ENCODE data around the gene DGUOK.
"Not testable (repeated sequence)": the region's sequence is repeated elsewhere in the genome, so short reads cannot be mapped to it uniquely, and the experiment has no call there.

DGUOK gene

DNA sequence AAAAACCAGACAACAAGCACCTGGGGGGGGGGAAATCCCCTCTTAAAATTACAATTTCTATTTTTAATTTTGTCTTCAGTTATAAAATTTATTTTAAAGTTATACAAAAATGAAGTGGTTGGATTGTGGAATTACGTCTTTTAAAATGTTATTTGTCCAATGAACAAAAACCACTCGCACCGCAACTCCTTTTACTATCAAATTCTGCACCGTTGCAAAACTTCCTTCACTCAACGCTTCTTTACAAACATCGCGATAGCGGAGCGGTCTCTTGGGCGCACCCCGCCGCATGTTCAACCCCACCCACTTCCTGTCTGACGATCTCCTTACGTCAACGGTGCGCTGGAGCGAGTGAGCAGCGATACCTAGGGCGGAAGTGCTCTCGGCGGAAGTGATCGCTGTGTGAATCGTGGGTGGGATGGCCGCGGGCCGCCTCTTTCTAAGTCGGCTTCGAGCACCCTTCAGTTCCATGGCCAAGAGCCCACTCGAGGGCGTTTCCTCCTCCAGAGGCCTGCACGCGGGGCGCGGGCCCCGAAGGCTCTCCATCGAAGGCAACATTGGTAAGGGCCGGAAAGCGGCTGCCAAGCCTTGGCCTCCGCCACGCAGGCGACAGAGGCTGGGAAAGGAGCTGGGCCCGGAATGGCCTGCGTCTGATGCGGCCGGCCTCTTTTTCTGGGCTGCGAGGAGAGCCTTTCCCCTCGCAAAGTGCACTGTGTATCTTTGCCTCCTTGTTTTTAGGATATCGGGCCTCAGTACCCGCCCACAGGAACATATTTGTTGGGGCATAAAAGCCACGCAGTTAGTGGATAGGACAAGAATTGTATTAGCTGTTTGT, at the start of gene DGUOK:
Gene DGUOK (plus strand): TSS at position 388 of the 835 bp plus-strand sequence. CDS start 31 bp downstream, at position 419.
- peak; percentile 97 for DNase-seq

- peak; percentile 7 for DNase-seq
Observed at GRCh38 chr2:73877071-73877802, 49.4 kb upstream of the DGUOK start.

DNA sequence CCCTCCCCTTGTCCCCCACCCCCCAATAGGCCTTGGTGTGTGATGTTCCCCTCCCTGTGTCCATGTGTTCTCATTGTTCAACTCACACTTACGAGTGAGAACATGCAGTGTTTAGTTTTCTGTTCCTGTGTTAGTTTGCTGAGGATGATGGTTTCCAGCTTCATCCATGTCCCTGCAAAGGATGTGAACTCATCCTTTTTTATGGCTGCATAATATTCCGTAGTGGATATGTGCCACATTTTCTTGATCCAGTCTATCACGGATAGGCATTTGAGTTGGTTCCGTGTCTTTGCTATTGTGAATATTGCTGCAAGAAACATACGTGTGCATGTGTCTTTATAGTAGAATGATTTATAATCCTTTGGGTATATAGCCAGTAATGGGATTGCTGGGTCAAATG, 48.7 kb upstream of the DGUOK start:
- DNase-seq, result not testable (repeated sequence)

DNA sequence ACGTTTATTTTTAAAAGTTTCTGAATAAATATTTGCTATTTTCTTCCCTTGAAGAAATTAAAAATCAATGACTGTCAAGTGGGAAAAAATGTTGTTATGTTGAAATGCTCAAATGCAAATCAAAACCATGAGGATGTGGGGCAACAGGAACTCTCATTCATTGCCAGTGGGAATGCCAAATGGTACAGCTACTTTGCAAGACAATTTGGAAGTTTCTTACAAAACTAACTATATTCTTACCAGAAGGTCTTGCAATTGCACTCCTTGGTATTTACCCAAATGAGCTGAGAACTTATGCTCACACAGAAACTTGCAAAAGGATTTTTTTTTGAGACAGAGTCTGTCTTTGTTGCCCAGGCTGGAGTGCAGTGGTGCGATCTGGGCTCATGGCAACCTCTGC, 41.3 kb upstream of the DGUOK start:
- no peak for DNase-seq

DNA sequence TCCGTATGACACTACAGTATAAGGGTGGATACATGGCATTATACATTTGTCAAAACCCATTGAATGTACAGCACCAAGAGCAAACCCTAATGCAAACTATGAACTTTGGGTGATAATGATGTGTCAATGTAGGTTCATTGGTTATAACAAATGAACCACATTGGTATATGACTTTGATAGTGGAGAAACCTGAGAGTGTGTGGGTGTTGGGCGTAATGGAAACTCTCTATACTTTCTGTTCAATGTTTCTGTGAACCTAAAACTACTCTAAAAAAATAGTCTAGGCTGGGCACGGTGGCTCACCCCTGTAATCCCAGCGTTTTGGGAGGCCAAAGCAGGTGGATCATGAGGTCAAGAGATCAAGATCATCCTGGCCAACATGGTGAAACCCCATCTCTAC, 40.3 kb upstream of the DGUOK start:
- no peak for DNase-seq

GRCh38 chr2:73887596-73888353, 38.9 kb upstream of the DGUOK start:
- not testable (repeated sequence) for DNase-seq

DNA sequence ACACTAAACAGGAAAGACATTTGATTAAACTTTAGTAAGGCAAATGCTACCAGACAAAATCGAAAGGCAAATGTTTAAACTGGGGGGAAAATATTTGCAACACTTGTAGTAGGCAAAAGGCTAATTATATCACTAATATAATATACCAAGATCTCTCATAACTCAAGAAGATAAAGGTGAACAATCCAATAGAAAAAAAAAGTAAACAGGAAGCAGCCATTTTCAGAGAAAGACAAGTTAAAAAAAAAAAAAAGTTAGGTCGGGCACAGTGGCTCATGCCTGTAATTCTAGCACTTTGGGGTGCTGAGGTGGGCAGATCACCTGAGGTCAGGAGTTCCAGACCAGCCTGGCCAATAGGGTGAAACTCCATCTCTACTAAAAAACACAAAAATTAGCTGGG, 38.3 kb upstream of the DGUOK start:
- DNase-seq, result no peak

- DNase-seq, result no peak
Observed at GRCh38 chr2:73889206-73889605, 37.5 kb upstream of the DGUOK start.

GRCh38 chr2:73890301-73891092, 36.2 kb upstream of the DGUOK start:
- no peak for DNase-seq

- DNase-seq, result no peak
Observed at GRCh38 chr2:73891276-73891901, 35.3 kb upstream of the DGUOK start.

DNA sequence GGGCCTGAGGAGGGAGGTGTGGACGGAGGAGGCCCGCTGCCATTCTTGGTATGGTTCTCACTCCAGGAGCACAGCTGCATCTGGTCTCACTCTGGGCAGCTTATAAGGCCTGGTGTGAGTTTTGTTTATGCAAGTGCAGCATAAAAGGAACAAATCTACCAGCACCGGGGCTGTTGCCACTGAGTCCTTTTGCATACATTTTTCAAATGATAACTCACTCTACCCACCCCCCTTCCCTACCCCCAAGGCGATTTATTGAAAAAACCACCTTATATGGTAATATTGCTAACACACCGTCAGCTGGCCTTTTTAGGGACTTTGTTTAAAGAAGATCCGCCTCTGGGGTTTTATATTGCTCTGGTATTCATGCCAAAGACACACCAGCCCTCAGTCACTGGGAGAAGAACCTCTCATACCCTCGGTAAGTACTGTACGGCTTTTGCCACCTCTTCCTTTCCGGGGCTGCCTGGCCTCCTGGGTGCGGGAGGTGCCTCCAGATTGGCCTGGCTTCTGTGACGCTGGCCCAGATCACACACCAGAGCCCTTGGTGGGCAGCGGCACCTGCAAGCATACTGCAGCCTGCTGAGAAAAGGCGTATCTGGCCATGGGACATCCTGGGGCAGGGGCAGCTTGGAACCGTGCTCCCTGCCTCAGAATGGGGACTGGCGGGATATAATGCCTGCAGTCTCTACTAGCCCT, 33.9 kb upstream of the DGUOK start, which contains the start of gene ACTG2:
Gene ACTG2 (plus strand): TSS at position 378 of the 699 bp plus-strand sequence. CDS start 8,304 bp downstream, outside the sequence.
- DNase-seq, result no peak

GRCh38 chr2:73893764-73894474, 32.8 kb upstream of the DGUOK start:
- no peak for DNase-seq

- DNase-seq, result no peak
Observed at GRCh38 chr2:73894475-73894850, 32.2 kb upstream of the DGUOK start.

DNA sequence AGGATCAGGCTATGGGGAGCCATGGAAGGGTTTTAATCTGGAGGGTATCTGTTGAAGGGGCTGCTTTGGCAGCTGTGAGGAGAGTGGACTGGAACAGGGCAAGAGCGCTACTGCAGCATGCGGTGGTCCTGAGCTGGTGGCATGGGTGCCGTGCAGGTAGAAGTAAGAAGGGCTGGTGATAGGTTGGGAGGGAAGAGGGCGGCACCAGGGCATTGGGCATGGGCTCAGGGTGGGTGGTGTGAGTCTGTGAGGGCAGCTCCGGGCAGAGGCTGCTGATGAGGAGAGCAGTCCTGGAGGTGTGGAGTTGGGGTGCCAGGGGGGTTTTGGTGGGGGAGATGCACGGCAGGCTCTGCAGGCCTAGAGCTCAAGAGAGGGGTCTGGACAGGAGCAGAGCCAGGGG, 31.8 kb upstream of the DGUOK start:
- DNase-seq, result no peak

DNA sequence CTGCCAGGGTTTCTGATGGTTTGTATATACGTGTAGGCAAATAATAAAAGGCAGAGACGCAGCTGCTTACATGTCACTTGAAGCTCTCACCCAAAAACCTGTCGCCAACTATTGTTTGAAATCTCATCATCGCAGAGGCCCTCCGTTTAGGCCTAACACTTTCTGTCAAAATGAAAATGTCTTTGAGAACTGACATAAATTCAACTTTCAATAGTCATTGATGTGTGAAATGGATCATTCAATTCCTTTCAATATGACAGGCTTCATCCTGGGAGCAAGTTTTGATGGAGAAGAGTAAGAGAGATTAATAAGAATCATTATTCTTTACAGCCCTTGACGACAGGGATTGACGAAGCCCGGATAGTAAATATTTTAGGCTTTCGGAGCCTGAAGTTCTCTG, 31.2 kb upstream of the DGUOK start:
- DNase-seq, result no peak

- no peak for DNase-seq
Observed at GRCh38 chr2:73896362-73897239, 30.1 kb upstream of the DGUOK start.

DNA sequence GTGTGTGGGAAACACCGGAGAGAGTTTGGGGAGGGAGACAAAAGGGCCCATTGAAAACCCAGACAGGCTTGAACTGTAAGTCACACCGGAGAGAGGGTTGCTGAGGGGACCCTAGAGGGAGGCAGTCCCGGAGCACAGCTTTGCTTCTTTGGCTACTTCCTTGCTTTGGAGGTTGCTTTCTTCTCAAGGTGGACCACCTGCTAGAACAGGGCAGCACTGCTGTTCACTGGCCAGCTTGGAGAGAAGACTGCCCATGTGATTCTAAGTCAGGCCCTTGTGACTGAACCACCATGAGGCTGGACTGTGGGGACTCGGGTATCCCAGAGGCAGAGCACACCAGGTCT, 29.5 kb upstream of the DGUOK start:
- DNase-seq, result no peak

DNA sequence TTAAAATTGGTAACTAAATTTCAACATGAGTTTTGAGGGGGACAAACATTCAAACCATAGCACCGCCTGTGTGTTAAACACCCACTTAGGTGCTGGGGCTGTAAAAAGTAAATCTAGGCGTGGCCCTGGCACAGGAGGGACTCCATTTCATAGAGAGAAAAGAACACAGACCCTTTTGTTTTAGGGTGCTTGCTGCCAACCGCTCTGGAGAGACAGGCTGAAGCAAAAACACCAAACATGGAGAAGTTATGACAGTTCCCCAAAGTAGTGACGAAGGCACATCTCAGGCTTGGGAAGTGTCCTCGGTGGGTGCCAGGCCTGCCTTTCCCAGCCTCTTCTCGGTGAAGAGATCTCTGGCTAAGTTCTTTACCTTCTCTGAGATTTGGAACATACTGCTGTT, 28.7 kb upstream of the DGUOK start:
- DNase-seq, result no peak

GRCh38 chr2:73899801-73900336, 26.8 kb upstream of the DGUOK start:
- DNase-seq, result no peak

GRCh38 chr2:73901143-73901542, 25.5 kb upstream of the DGUOK start:
- DNase-seq, result no peak
